HEK293 (cell line): ENCODE results near the gene TNP2.

Source experiments
- CTCF ChIA-PET: fragments of 350-600 bp; formaldehyde crosslinking; extraction: SDS; loops from one replicate; lab custom pipeline; 2021; ENCODE audit warnings: antibody characterized with exemption; lab: Yijun Ruan, JAX
- POLR2A ChIA-PET: fragments of 300-600 bp; formaldehyde crosslinking; extraction: SDS; loops from one replicate; lab custom pipeline; 2020; ENCODE audit warnings: antibody characterized with exemption, inconsistent platforms; lab: Yijun Ruan, JAX
- H3K27ac ChIP-seq: fragments of 200-500 bp; sonication (Bioruptor generic); 2 replicates; pipeline ENCODE4 v1.5.1; 2014; ENCODE audit warnings: low read depth, low read length, control low read depth, inconsistent platforms; ENCODE audit errors: extremely low read depth
- H3K36me3 ChIP-seq, 2 experiments: fragments of 200-500 bp in 1 of 2; sonication (Bioruptor generic) in 1 of 2; 1 replicate in 1 of 2; 2 replicates in 1 of 2; pipeline ENCODE4 v1.5.1; 2014 to 2017; ENCODE audit warnings: inconsistent platforms in 2 of 2, low read length in 2 of 2; ENCODE audit not compliant: control insufficient read depth in 2 of 2, insufficient read depth in 1 of 2
- H3K4me1 ChIP-seq: fragments of 200-500 bp; sonication (Bioruptor generic); 2 replicates; pipeline ENCODE4 v1.5.1; 2014; ENCODE audit warnings: mild to moderate bottlenecking, low read length, inconsistent platforms; ENCODE audit not compliant: control insufficient read depth, insufficient read depth
- H3K4me3 ChIP-seq: 2 replicates; pipeline ENCODE4 v1.5.1; 2011; ENCODE audit warnings: low read depth, mild to moderate bottlenecking, control low read depth, low read length, moderate library complexity
- H3K9me3 ChIP-seq: fragments of 200-500 bp; sonication (Bioruptor generic); 2 replicates; pipeline ENCODE4 v1.5.1; 2014; ENCODE audit warnings: low read depth, low read length, inconsistent platforms; ENCODE audit not compliant: control insufficient read depth, insufficient read depth
- GFI1B ChIP-seq: fragments of 450-650 bp; formaldehyde crosslinking; IDR thresholded peaks from 2 replicates; pipeline ENCODE4 v1.5.1; 2016; ENCODE audit warnings: missing biosample characterization, missing genetic modification characterization
- GLIS1 ChIP-seq: fragments of 450-650 bp; formaldehyde crosslinking; IDR thresholded peaks from 2 replicates; pipeline ENCODE4 v1.5.1; 2016; ENCODE audit warnings: missing biosample characterization, missing genetic modification characterization
- INSM2 ChIP-seq: fragments of 450-650 bp; formaldehyde crosslinking; IDR thresholded peaks from 2 replicates; pipeline ENCODE4 v1.5.1; 2016; ENCODE audit warnings: missing biosample characterization, missing genetic modification characterization
- KLF16 ChIP-seq: fragments of 450-650 bp; formaldehyde crosslinking; IDR thresholded peaks from 2 replicates; pipeline ENCODE4 v1.5.1; 2017; ENCODE audit warnings: missing biosample characterization, missing genetic modification characterization
- OVOL3 ChIP-seq: fragments of 450-650 bp; formaldehyde crosslinking; IDR thresholded peaks from 2 replicates; pipeline ENCODE4 v1.5.1; 2016; ENCODE audit warnings: missing biosample characterization, missing genetic modification characterization
- PRDM1 ChIP-seq: fragments of 450-650 bp; formaldehyde crosslinking; IDR thresholded peaks from 2 replicates; pipeline ENCODE4; 2016; ENCODE audit warnings: missing biosample characterization, missing genetic modification characterization
- REPIN1 ChIP-seq: fragments of 450-650 bp; formaldehyde crosslinking; IDR thresholded peaks from 2 replicates; pipeline ENCODE4 v1.5.1; 2017; ENCODE audit warnings: missing biosample characterization, missing genetic modification characterization, low read depth
- TCF7L2 ChIP-seq: IDR thresholded peaks from 2 replicates; pipeline ENCODE4 v1.6.1; 2011; ENCODE audit warnings: low read depth, mild to moderate bottlenecking, inconsistent platforms, low read length, moderate library complexity, borderline replicate concordance
- ZBTB10 ChIP-seq: fragments of 450-650 bp; formaldehyde crosslinking; IDR thresholded peaks from 2 replicates; pipeline ENCODE4 v1.5.1; 2016; ENCODE audit warnings: missing biosample characterization, missing genetic modification characterization
- ZBTB20 ChIP-seq: fragments of 450-650 bp; formaldehyde crosslinking; IDR thresholded peaks from 2 replicates; pipeline ENCODE4 v1.5.1; 2016; ENCODE audit warnings: missing biosample characterization, missing genetic modification characterization
- ZIC2 ChIP-seq: fragments of 450-650 bp; formaldehyde crosslinking; IDR thresholded peaks from 2 replicates; pipeline ENCODE4 v1.5.1; 2016; ENCODE audit warnings: missing biosample characterization, missing genetic modification characterization
- ZNF184 ChIP-seq: fragments of 450-650 bp; IDR thresholded peaks from 2 replicates; pipeline ENCODE4 v1.5.1; 2018; ENCODE audit warnings: missing biosample characterization, mild to moderate bottlenecking, missing genetic modification characterization
- ZNF280D ChIP-seq: fragments of 450-650 bp; formaldehyde crosslinking; IDR thresholded peaks from 2 replicates; pipeline ENCODE4 v1.5.1; 2016; ENCODE audit warnings: missing biosample characterization, missing genetic modification characterization
- ZNF366 ChIP-seq: fragments of 450-650 bp; formaldehyde crosslinking; conservative IDR thresholded peaks from 2 replicates; pipeline ENCODE4 v1.5.1; 2016; ENCODE audit warnings: missing biosample characterization, missing genetic modification characterization
- ZNF610 ChIP-seq: fragments of 450-650 bp; formaldehyde crosslinking; IDR thresholded peaks from 2 replicates; pipeline ENCODE4 v1.5.1; 2016; ENCODE audit warnings: missing biosample characterization, missing genetic modification characterization, borderline replicate concordance
- ZNF624 ChIP-seq: fragments of 450-650 bp; formaldehyde crosslinking; IDR thresholded peaks from 2 replicates; pipeline ENCODE4 v1.5.1; 2017; ENCODE audit warnings: missing biosample characterization, missing genetic modification characterization
- ZNF777 ChIP-seq: fragments of 450-650 bp; formaldehyde crosslinking; IDR thresholded peaks from 2 replicates; pipeline ENCODE4 v1.5.1; 2017; ENCODE audit warnings: missing biosample characterization, missing genetic modification characterization, borderline replicate concordance
- ZNF785 ChIP-seq: fragments of 450-650 bp; formaldehyde crosslinking; IDR thresholded peaks from 2 replicates; pipeline ENCODE4 v1.5.1; 2016; ENCODE audit warnings: missing biosample characterization, missing genetic modification characterization
- ZXDB ChIP-seq: fragments of 450-650 bp; formaldehyde crosslinking; IDR thresholded peaks from 2 replicates; pipeline ENCODE4 v1.5.1; 2016; ENCODE audit warnings: missing biosample characterization, missing genetic modification characterization
- TF ChIP-seq, protein P1 (sequence below): fragments of 450-650 bp; formaldehyde crosslinking; IDR thresholded peaks from 2 replicates; pipeline ENCODE4 v1.5.0; 2017; ENCODE audit warnings: missing biosample characterization, missing genetic modification characterization, borderline replicate concordance
- TF ChIP-seq, protein P2 (sequence below): fragments of 450-650 bp; formaldehyde crosslinking; IDR thresholded peaks from 2 replicates; pipeline ENCODE4 v1.5.1; 2016; ENCODE audit warnings: missing biosample characterization, missing genetic modification characterization
- TF ChIP-seq, protein P3 (sequence below): fragments of 450-650 bp; formaldehyde crosslinking; IDR thresholded peaks from 2 replicates; pipeline ENCODE4 v1.5.1; 2016; ENCODE audit warnings: missing biosample characterization, missing genetic modification characterization, borderline replicate concordance

The TNP2 gene

DNA sequence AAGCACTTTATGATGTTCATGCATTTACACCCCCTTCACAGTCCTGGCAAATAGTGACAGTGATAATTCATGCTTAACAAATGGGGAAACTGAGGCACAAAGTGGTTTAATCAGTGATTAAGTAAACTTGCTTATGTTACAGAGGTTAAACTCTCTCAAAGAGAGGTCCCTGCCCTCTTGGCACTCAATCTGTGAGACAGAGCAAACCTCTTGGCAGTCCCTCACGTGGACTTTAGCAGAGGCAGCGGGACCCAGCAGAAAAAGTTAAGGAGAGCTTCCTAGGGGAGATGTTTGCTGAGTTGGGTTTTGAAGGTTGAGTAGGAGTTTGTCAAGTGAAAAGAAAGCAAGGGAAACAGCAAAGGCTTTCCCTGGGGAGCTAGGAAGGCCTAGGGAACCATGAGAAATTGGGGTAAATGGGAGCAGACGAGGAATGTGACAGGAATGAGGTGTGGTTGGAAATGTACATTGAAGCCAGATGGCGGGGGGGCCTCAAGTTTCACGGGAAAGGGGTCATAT is 23.8 kb downstream of the TNP2 start (continued):
- no peak for TF ChIP-seq ZNF366 (tag by site-specific recombination)
- no peak for TF ChIP-seq ZNF184 (tag by site-specific recombination)
- TF ChIP-seq ZNF624 (tag by site-specific recombination) = no peak

DNA sequence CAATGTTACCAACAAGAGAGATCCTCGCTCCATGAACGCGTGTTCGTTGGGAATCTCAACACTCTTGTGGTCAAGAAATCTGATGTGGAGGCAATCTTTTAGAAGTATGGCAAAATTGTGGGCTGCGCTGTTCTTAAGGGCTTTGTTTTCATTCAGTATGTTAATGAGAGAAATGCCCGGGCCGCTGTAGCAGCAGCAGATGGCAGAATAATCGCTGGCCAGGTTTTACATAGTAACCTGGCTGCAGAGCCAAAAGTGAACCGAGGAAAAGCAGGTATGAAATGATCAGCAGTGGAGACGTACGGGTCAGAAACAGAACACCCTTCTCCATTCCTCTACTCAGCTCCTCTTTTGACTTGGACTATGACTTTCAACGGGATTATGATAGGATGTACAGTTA is 26.5 kb downstream of the TNP2 start:
- Histone ChIP-seq H3K9me3 (no peaks in the 10 kb centered on the region), H3K4me1 (no peaks in the 10 kb centered on the region), H3K27ac (no peak overlapping the region), H3K4me3 (no peak overlapping the region), H3K36me3 (no peaks in the 10 kb centered on the region)
- CTCF ChIA-PET = no interaction called here
- POLR2A ChIA-PET = interaction anchor here (0.7 kb wide), 1 partner anchor 15 kb away, joined by 3 read pairs; no protein-coding TSS in a partner anchor
- no peak for TF ChIP-seq ZBTB10
- TF ChIP-seq ZNF280D (tag by site-specific recombination) = no peak
- TF ChIP-seq, protein P1, sequence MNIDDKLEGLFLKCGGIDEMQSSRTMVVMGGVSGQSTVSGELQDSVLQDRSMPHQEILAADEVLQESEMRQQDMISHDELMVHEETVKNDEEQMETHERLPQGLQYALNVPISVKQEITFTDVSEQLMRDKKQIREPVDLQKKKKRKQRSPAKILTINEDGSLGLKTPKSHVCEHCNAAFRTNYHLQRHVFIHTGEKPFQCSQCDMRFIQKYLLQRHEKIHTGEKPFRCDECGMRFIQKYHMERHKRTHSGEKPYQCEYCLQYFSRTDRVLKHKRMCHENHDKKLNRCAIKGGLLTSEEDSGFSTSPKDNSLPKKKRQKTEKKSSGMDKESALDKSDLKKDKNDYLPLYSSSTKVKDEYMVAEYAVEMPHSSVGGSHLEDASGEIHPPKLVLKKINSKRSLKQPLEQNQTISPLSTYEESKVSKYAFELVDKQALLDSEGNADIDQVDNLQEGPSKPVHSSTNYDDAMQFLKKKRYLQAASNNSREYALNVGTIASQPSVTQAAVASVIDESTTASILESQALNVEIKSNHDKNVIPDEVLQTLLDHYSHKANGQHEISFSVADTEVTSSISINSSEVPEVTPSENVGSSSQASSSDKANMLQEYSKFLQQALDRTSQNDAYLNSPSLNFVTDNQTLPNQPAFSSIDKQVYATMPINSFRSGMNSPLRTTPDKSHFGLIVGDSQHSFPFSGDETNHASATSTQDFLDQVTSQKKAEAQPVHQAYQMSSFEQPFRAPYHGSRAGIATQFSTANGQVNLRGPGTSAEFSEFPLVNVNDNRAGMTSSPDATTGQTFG (tag by site-specific recombination) = no peak
- no peak for TF ChIP-seq REPIN1 (tag by site-specific recombination)
- TF ChIP-seq TCF7L2 = no peak
- TF ChIP-seq INSM2 (tag by site-specific recombination) = no peak
- TF ChIP-seq ZBTB20 = no peak
- TF ChIP-seq, protein P2, sequence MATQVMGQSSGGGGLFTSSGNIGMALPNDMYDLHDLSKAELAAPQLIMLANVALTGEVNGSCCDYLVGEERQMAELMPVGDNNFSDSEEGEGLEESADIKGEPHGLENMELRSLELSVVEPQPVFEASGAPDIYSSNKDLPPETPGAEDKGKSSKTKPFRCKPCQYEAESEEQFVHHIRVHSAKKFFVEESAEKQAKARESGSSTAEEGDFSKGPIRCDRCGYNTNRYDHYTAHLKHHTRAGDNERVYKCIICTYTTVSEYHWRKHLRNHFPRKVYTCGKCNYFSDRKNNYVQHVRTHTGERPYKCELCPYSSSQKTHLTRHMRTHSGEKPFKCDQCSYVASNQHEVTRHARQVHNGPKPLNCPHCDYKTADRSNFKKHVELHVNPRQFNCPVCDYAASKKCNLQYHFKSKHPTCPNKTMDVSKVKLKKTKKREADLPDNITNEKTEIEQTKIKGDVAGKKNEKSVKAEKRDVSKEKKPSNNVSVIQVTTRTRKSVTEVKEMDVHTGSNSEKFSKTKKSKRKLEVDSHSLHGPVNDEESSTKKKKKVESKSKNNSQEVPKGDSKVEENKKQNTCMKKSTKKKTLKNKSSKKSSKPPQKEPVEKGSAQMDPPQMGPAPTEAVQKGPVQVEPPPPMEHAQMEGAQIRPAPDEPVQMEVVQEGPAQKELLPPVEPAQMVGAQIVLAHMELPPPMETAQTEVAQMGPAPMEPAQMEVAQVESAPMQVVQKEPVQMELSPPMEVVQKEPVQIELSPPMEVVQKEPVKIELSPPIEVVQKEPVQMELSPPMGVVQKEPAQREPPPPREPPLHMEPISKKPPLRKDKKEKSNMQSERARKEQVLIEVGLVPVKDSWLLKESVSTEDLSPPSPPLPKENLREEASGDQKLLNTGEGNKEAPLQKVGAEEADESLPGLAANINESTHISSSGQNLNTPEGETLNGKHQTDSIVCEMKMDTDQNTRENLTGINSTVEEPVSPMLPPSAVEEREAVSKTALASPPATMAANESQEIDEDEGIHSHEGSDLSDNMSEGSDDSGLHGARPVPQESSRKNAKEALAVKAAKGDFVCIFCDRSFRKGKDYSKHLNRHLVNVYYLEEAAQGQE = no peak
- no peak for TF ChIP-seq ZNF777 (tag by site-specific recombination)
- TF ChIP-seq ZXDB = no peak
- TF ChIP-seq KLF16 (tag by site-specific recombination) = no peak
- TF ChIP-seq, protein P3, sequence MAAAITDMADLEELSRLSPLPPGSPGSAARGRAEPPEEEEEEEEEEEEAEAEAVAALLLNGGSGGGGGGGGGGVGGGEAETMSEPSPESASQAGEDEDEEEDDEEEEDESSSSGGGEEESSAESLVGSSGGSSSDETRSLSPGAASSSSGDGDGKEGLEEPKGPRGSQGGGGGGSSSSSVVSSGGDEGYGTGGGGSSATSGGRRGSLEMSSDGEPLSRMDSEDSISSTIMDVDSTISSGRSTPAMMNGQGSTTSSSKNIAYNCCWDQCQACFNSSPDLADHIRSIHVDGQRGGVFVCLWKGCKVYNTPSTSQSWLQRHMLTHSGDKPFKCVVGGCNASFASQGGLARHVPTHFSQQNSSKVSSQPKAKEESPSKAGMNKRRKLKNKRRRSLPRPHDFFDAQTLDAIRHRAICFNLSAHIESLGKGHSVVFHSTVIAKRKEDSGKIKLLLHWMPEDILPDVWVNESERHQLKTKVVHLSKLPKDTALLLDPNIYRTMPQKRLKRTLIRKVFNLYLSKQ (tag by site-specific recombination) = no peak
- TF ChIP-seq GFI1B (tag by site-specific recombination) = no peak
- TF ChIP-seq PRDM1 (tag by site-specific recombination) = no peak
- no peak for TF ChIP-seq ZNF785
- no peak for TF ChIP-seq ZNF610 (tag by site-specific recombination)
- no peak for TF ChIP-seq ZIC2 (tag by site-specific recombination)
- TF ChIP-seq OVOL3 (tag by site-specific recombination) = no peak
- no peak for TF ChIP-seq GLIS1
